ENCODE data around the gene HOXA13. TPM values are rescaled to one million over a fixed set of nuclear protein-coding genes. Genes with fewer than 3 reads are reported as not detected.

HOXA13 gene
- total RNA-seq, 1 experiment from 2014 or later, result not detected

DNA sequence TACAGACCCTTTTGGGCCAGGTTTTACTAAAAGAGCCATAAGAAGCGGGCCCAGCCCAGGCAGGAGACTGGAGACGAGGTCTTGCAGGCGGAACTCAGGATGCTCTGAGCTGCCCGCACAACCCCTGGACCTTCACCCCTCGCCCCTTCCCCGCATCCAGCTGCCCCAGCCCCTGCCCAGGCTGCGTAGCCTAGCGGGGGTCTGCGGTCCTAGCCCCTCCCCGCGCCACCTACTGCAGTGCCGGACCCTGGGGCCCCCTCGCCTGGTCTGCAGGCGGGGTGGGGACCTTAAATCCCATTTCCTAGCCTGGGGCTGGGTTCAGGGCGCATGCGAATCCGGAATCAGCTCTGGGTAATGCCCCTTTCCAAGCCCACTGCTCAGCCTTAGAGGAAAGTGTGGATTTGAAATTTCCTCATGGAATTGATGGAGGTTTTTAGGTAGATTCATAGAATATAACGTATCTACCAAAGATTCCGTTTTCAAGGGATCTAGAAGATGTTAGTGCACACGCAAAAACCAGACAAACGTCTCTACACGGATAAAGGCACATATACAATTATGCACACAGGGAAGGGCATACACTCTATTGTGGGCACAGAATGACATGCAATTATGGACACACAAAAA lies 47.0 kb downstream of the HOXA13 start:
- DNase-seq, result peak; percentile 67
- Histone ChIP-seq H3K36me3 (replicated peaks; ENCODE audit: control insufficient read depth, insufficient read depth, low read length) (no peaks in the 10 kb centered on the region), H3K27me3 (ENCODE audit: control insufficient read depth, insufficient read depth, low read length) (peaks cover 100% of the 10 kb centered on the region), H3K4me3 (ENCODE audit: insufficient read depth, low read depth, low read length) (no peak overlapping the region)

- peak; percentile 73 for DNase-seq
- peaks cover 100% of the 10 kb centered on the region for H3K27me3 ChIP-seq (ENCODE audit: control insufficient read depth, insufficient read depth, low read length)
- H3K36me3 ChIP-seq (replicated peaks; ENCODE audit: control insufficient read depth, insufficient read depth, low read length), result no peaks in the 10 kb centered on the region
- no peak within 1 kb of the TSS for H3K4me3 ChIP-seq (ENCODE audit: insufficient read depth, low read depth, low read length)
Measured at GRCh38 chr7:27151931-27152815, 47.7 kb downstream of the HOXA13 start, which contains the start of gene HOXA3. TSS of gene HOXA3 (minus strand) at chr7:27152583. CDS start at chr7:27110640, 41,943 bp downstream.

DNA sequence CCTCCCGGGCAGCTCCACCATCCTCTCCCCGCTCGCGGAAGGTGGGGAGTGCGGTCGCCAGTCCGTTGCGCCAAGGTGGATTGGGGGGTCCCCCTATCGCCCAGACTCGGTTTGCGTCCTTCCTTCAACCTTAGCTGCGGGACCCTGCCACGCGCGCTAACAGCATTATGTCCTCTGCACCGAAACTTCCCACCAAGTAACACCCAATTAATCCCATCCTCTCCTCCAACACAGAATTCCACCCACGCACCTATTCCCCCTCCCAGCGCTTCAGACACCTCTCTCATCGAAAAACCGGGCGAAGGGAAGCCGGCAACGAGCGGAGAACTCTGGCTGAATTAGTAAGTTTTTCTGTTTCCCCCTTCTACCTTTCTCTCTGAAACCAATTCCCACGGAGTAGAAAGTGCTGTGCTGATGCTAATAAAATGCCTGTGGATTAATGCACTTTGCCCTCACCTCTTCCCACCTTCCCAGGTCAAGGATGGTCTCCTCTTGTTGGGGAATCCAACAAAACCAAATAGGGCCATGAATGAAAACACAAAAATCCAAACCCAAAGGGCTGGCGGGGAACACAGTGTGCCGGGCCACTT lies 48.5 kb downstream of the HOXA13 start:
- Histone ChIP-seq H3K4me3 (ENCODE audit: insufficient read depth, low read depth, low read length) (no peak overlapping the region), H3K36me3 (replicated peaks; ENCODE audit: control insufficient read depth, insufficient read depth, low read length) (no peaks in the 10 kb centered on the region), H3K27me3 (ENCODE audit: control insufficient read depth, insufficient read depth, low read length) (peaks cover 100% of the 10 kb centered on the region)
- DNase-seq, result peak; percentile 79

DNA sequence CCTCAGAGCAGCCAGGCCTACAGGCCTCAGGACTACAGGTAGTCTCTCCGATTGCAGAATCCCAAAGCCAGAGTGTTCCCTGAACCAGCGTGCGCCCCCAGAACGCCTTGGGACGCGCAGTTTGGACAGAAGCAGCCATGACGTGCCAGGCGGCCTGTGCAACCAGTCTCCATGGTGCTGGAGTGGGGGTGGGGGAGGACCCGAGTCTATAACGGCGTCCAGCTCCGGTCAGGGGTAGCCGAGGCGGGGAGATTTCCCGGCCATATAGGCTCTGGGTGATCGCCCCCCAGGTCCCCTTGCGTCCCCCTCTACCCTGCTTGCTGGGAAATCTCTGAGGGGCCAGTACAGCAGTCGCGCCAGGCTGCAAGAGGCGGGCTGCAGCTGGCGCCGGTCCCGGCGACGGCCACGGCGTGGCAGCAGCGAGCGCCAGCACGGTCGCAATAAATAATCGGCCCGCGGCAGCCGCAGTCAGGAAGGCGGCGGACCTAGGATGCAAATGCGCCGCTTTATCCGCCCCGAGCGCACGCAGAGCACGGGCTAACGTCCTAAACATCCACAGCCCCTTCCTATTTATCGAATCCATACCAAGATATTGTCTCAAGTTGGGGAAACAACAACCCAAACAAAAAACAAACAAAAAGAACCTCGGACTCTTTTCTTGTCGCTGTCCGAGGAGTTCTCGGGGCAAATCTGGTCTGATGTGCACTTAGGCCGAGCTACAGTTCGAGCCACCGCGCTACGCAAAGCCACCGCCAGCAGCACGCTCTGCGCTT lies 49.1 kb downstream of the HOXA13 start:
- H3K36me3 ChIP-seq (replicated peaks; ENCODE audit: control insufficient read depth, insufficient read depth, low read length), result no peaks in the 10 kb centered on the region
- H3K27me3 ChIP-seq (ENCODE audit: control insufficient read depth, insufficient read depth, low read length), result peaks cover 100% of the 10 kb centered on the region
- no peak overlapping the region for H3K4me3 ChIP-seq (ENCODE audit: insufficient read depth, low read depth, low read length)
- DNase-seq, result peak; percentile 97

- H3K27me3 ChIP-seq (ENCODE audit: control insufficient read depth, insufficient read depth, low read length), result peaks cover 100% of the 10 kb centered on the region
- no peak overlapping the region for H3K4me3 ChIP-seq (ENCODE audit: insufficient read depth, low read depth, low read length)
- DNase-seq, result no peak
- no peaks in the 10 kb centered on the region for H3K36me3 ChIP-seq (replicated peaks; ENCODE audit: control insufficient read depth, insufficient read depth, low read length)
Measured at GRCh38 chr7:27149842-27150567, 49.9 kb downstream of the HOXA13 start.

DNA sequence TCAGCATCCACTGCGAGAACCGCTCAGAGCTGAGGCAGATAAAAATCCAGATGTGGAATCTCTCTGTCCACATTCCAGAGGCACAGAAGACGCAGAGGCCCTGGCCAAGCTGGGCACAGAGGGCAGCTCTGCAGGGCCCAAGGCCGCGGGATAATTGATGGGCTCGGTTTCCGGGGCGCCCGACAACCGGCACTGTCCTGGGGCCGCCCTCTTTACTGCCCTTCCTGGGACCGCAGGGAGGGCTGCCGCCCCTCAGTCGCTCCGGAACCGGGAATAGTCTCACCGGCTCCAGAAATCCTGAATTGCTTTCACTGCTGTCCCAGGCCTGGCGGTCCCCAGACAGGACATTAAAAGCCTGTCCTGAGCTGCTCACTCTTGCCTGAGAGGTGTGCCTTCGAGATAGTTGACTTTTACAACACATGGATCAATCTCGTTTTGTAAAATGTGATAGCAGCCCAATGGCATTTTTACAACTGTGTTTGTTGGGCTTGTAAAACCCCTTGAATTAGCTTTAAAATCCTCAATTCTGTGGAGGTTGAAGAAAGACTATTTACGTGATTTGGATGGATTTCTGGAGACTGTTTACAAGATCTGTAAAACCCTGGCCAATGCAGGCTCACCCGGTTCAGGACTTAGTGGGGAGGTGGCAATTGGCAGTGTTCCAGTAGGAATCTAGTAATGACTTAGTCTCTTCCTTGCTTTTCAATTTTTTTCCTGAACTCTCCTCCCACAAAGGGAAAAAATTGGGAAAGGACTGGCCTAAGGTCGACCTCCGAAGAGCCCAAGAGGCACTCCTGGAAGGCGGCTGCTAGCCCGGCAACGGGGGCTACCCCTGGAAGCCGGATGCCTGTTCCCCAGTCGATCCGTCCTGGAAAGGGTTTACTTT lies 50.9 kb downstream of the HOXA13 start:
- no peaks in the 10 kb centered on the region for H3K36me3 ChIP-seq (replicated peaks; ENCODE audit: control insufficient read depth, insufficient read depth, low read length)

GRCh38 chr7:27148031-27148755 lies 51.7 kb downstream of the HOXA13 start:
- peak; percentile 59 for DNase-seq
- Histone ChIP-seq H3K4me3 (ENCODE audit: insufficient read depth, low read depth, low read length) (no peak overlapping the region; the same call in 1 of the 2 replicates), H3K27me3 (ENCODE audit: control insufficient read depth, insufficient read depth, low read length) (peaks cover 99% of the 10 kb centered on the region), H3K36me3 (replicated peaks; ENCODE audit: control insufficient read depth, insufficient read depth, low read length) (no peaks in the 10 kb centered on the region)

More for the DNA sequence above, 50.9 kb downstream of the HOXA13 start:
- Histone ChIP-seq H3K4me3 (ENCODE audit: insufficient read depth, low read depth, low read length) (no peak overlapping the region), H3K27me3 (ENCODE audit: control insufficient read depth, insufficient read depth, low read length) (peaks cover 100% of the 10 kb centered on the region)
- DNase-seq, result peak; percentile 55

GRCh38 chr7:27147199-27148030 lies 52.5 kb downstream of the HOXA13 start, which contains the start of gene HOXA6:
TSS of gene HOXA6 (minus strand) at chr7:27147774. CDS start at chr7:27147749, 25 bp downstream.
- Histone ChIP-seq H3K4me3 (ENCODE audit: insufficient read depth, low read depth, low read length) (no peak within 1 kb of the TSS; the same call in 1 of the 2 replicates), H3K27me3 (ENCODE audit: control insufficient read depth, insufficient read depth, low read length) (peaks cover 99% of the 10 kb centered on the region), H3K36me3 (replicated peaks; ENCODE audit: control insufficient read depth, insufficient read depth, low read length) (no peaks in the 10 kb centered on the region)
- peak; percentile 81 for DNase-seq

DNA sequence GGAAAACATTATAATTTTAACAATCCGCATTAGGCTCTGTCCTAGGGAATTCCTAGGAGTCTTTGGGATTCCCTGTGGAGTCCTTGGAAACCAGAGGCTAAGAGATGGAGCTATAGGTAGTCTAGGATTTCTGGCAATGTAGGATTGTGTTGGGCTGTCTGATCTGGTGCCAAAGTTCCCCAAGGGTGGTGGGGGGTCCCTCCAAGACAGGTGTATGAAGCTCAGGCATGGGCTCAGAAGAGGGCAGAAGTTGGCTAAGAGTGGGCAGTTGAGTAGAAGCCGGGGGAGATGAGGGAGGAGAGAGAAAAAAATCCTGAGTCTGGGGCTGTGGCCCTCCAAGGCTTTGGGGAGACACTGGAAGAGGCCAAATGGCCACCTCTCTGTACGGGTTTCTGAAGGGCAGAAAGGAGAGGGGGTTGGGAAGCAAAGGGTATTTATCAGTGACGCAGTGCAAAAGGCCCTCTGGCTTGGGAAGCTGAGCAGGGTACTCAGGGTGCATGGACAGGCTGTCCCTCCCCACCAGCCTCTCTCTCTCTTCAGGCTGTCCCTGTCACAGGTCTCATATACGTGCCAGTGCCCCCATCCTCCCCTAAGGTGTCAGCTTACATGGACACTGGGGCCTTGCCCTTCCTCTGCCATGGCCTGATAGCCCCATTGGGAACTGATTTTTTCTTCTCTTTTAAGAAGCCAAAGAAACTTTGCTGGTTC lies 53.2 kb downstream of the HOXA13 start:
- H3K36me3 ChIP-seq (replicated peaks; ENCODE audit: control insufficient read depth, insufficient read depth, low read length), result no peaks in the 10 kb centered on the region
- H3K4me3 ChIP-seq (ENCODE audit: insufficient read depth, low read depth, low read length), result no peak overlapping the region
- peaks cover 99% of the 10 kb centered on the region for H3K27me3 ChIP-seq (ENCODE audit: control insufficient read depth, insufficient read depth, low read length)
- peak; percentile 39 for DNase-seq

DNA sequence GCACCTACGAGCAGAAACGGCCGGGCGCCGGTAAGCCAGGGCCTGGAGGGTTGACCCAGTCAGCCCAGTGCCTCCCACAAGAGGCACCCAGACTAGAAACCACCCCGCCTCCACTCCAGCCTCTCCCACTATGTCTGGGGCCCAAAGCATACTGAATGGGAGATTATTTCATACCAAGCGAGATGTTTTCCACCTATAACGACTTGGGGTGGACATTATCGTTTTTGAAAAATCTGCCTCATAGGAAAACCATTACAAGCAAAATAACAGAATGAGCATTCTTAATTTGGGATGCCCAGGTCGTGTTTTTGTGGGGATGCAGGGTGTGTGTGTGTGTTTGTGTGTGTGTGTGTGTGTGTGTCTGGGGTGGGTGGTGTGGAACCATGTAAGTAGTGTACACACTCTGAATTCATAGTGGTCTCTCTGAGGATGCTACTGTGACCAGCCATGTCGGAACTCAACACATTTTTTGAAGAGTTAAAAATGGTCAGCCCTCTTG lies 53.9 kb downstream of the HOXA13 start:
- H3K27me3 ChIP-seq (ENCODE audit: control insufficient read depth, insufficient read depth, low read length), result peaks cover 99% of the 10 kb centered on the region
- DNase-seq, result peak; percentile 45
- H3K4me3 ChIP-seq (ENCODE audit: insufficient read depth, low read depth, low read length), result no peak overlapping the region
- H3K36me3 ChIP-seq (replicated peaks; ENCODE audit: control insufficient read depth, insufficient read depth, low read length), result no peaks in the 10 kb centered on the region

- DNase-seq, result peak; percentile 66
- H3K27me3 ChIP-seq (ENCODE audit: control insufficient read depth, insufficient read depth, low read length), result peaks cover 99% of the 10 kb centered on the region
- no peaks in the 10 kb centered on the region for H3K36me3 ChIP-seq (replicated peaks; ENCODE audit: control insufficient read depth, insufficient read depth, low read length)
- no peak overlapping the region for H3K4me3 ChIP-seq (ENCODE audit: insufficient read depth, low read depth, low read length)
Measured at GRCh38 chr7:27145165-27145913, 54.6 kb downstream of the HOXA13 start.

Measured in H7 (cell line).